Progenitor cell of endocrine pancreas (in vitro differentiated cells): ENCODE data around the gene KCNN1. TPM values are rescaled to one million over a fixed set of nuclear protein-coding genes. Genes with fewer than 3 reads are reported as not detected.

ENCODE experiments used
- DNase-seq: peaks from one replicate; pipeline ENCODE4 v3.0.0; 2021; ENCODE audit warnings: low spot score; ENCODE audit not compliant: unreplicated experiment
- H3K27ac Mint-ChIP-seq: 2 replicates; pipeline ENCODE4 v1.8.0; 2021; ENCODE audit warnings: mild to moderate bottlenecking, moderate library complexity, mixed read lengths
- H3K27me3 Mint-ChIP-seq: 2 replicates; pipeline ENCODE4 v1.8.0; 2021; ENCODE audit warnings: mixed read lengths
- H3K36me3 Mint-ChIP-seq: 2 replicates; pipeline ENCODE4 v1.8.0; 2022; ENCODE audit warnings: mixed read lengths; ENCODE audit not compliant: insufficient read depth
- H3K4me1 Mint-ChIP-seq: 2 replicates; pipeline ENCODE4 v1.8.0; 2021; ENCODE audit warnings: low read depth, mixed read lengths
- H3K4me3 Mint-ChIP-seq: 2 replicates; pipeline ENCODE4 v1.8.0; 2021; ENCODE audit warnings: low read depth, mild to moderate bottlenecking, moderate library complexity, mixed read lengths
- H3K9me3 Mint-ChIP-seq: 2 replicates; pipeline ENCODE4 v1.8.0; 2021; ENCODE audit warnings: low read depth, mixed read lengths
- total RNA-seq: library from RNA; stranded (reverse); gene quantifications from 2 replicates; pipeline ENCODE4 v1.2.1, GENCODE V29; 2021
- TF ChIP-seq, protein P1 (sequence below): fragments of 200-600 bp; sonication (generic); IDR thresholded peaks from one replicate; pipeline ENCODE4 v1.5.0; 2021; ENCODE audit warnings: antibody characterized with exemption, mild to moderate bottlenecking; ENCODE audit not compliant: unreplicated experiment

Gene KCNN1
- total RNA-seq, 1 donor from 2014 or later: 20.3 TPM

DNA sequence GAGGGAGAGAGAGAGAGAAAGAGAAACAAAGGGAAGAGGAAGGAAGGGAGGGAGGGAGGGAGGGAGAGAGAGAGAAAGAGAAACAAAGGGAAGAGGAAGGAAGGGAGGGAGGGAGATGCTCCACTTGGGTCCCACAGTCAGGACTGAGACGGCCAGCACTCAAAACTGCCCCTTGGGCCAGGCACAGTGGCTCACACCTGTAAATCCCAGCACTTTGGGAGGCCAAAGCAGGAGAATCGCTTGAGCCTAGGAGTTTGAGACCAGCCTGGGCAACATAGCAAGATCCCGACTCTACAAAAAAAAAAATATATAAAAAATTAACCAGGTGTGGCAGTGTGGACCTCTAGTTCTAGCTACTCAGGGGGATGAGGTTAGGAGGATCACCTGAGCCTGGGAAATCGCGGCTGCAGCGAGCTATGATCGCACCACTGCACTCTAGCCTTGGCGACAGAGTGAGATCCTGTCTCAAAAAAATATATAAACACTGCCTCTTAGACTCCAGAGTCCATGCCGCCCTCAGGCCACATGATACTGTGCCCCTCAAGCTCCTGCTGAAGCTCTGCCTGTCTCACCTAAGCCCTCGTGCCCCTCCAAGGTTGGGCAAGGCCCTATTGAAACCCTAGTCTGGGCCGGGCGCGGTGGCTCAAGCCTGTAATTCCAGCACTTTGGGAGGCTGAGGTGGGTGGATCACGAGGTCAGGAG is 49.5 kb downstream of the KCNN1 start:
- TF ChIP-seq, protein P1, sequence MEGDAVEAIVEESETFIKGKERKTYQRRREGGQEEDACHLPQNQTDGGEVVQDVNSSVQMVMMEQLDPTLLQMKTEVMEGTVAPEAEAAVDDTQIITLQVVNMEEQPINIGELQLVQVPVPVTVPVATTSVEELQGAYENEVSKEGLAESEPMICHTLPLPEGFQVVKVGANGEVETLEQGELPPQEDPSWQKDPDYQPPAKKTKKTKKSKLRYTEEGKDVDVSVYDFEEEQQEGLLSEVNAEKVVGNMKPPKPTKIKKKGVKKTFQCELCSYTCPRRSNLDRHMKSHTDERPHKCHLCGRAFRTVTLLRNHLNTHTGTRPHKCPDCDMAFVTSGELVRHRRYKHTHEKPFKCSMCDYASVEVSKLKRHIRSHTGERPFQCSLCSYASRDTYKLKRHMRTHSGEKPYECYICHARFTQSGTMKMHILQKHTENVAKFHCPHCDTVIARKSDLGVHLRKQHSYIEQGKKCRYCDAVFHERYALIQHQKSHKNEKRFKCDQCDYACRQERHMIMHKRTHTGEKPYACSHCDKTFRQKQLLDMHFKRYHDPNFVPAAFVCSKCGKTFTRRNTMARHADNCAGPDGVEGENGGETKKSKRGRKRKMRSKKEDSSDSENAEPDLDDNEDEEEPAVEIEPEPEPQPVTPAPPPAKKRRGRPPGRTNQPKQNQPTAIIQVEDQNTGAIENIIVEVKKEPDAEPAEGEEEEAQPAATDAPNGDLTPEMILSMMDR: no peak
- Mint-ChIP-seq H3K27me3 (peaks cover 3% of the 10 kb centered on the region), H3K36me3 (no peaks in the 10 kb centered on the region)

DNA sequence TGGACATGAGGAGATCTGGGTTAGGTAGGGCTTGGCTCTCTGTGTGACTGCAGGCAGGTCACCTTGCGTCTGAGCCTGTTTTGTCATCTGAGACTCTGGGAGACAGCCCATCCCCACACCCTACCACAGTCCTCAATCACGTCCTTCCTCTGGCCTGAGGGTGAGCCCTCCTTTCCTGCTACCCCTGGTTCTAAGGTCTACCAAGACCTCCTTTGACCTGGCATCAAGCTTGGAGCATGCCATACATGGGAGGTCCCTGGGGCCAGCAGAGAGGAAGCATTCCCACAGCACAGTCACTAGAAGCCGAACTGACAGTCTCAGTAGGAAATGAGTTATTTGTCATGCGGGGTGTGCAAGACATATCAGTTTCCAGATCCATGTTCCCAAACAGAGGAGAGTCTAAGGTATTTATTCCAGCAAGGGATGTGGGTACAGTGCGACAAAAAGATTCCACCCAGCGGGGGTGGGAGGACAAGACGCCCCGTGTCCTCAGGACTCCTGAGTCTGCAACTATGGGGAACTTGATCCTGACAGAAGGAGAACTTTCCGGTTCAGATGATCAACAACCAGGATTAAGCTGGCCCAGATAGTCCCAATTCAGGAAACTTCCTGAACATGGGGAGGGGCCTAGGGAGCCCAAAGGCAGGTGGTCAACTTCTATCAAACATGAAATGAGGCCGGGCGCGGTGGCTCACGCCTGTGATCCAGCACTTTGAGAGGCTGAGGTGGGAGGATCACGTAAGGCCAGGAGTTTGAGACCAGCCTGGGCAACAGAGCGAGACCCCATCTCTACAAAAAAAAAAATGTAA is 50.6 kb downstream of the KCNN1 start:
- H3K27me3 Mint-ChIP-seq: peaks cover 3% of the 10 kb centered on the region
- no peak overlapping the region for H3K4me3 Mint-ChIP-seq
- no peak for DNase-seq
- TF ChIP-seq, protein P1: no peak
- no peaks in the 10 kb centered on the region for H3K9me3 Mint-ChIP-seq
- H3K4me1 Mint-ChIP-seq: peaks cover 9% of the 10 kb centered on the region
- H3K27ac Mint-ChIP-seq: no peak overlapping the region
- no peaks in the 10 kb centered on the region for H3K36me3 Mint-ChIP-seq

More for the DNA sequence above, 49.5 kb downstream of the KCNN1 start:
- Mint-ChIP-seq H3K4me1 (peaks cover 9% of the 10 kb centered on the region), H3K4me3 (no peak overlapping the region), H3K27ac (no peak overlapping the region), H3K9me3 (no peaks in the 10 kb centered on the region)
- no peak for DNase-seq

DNA sequence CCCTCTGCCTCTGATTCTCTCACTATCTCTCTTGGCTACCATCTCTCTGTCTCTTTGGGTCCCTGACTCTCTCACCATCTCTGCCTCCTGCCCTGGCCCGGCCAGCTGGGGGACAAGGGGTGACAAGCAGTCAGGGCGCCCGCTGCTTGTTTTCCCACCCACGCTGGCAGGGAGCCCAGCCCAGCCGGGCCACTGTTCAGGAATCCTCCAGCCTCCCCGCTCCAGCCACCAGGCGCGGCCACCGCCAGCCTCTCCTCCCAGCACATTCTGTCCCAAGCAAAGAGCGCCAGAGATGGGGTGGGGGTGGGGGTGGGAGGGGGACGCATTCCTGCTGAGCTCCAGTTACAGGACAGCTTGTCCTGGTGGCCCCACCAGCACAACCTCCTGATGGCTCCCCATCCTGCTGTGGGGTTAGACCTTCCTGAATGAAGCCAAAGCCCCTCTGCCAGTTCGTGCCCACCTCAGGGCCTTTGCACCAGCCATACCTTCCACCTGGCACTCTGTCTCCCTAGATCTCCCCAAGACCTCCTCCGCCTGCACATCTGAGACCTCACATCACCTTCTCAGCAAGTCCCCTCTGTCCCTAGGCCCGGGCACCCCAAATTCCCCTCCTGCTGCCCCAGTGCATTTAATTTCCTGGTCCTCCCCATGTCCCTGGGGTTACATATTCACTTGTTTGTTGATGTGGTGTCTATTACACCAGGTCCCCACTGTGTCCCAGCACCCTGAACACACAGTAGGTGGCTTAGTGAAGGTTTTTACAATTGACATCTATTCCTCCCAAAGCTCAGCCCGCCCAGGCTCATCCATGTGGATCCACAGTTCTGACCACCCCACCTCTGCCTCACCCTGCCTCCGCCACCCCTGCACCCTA is 53.5 kb downstream of the KCNN1 start:
- Mint-ChIP-seq H3K4me1 (no peaks in the 10 kb centered on the region), H3K36me3 (no peaks in the 10 kb centered on the region), H3K27ac (no peak overlapping the region), H3K4me3 (no peak overlapping the region), H3K9me3 (no peaks in the 10 kb centered on the region), H3K27me3 (peaks cover 3% of the 10 kb centered on the region)
- no peak for DNase-seq
- TF ChIP-seq, protein P1: no peak

DNA sequence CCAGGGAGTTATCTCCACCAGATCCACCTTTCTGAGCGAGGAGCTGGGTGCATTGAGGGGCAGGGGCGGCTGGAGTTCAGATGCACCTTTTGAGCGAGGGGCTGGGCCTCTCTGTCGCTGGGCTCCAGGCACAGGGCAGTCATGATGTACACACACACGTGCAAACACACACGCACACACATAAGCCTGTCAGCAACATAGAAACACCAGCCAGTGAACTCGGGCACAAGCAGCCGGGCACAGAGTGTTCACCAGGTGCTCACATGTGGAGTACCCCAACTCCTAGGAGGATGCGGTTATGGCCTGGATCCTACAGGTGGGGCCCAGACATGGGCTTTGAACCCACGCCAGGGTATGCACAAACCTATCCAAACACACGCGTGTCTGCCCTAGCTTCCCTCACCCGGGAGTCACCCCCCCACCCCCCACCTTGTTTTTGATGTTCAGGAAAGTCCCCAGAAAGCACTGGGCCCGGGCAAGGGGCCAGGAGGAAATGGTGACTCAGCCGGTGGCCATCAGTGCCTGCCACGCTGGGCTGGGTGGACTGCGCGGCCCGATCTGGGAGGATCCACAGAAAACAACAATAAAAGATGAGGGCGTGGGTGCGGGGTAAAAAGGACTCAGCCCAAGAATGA is 54.3 kb downstream of the KCNN1 start:
- Mint-ChIP-seq H3K9me3 (no peaks in the 10 kb centered on the region), H3K4me1 (no peaks in the 10 kb centered on the region), H3K27ac (no peak overlapping the region), H3K27me3 (peaks cover 3% of the 10 kb centered on the region), H3K4me3 (no peak overlapping the region), H3K36me3 (no peaks in the 10 kb centered on the region)
- TF ChIP-seq, protein P1: no peak
- DNase-seq: no peak
